CD4-positive, alpha-beta memory T cell (primary cell): ENCODE measurements around the gene PAK4. TPM values are rescaled to one million over a fixed set of nuclear protein-coding genes. Genes with fewer than 3 reads are reported as not detected.

Experiments used
- CTCF ChIA-PET: fragments of 350-600 bp; sonication (Branson Sonifier 250); formaldehyde crosslinking; loops from one replicate; lab custom pipeline; 2021; ENCODE audit warnings: inconsistent platforms; ENCODE audit not compliant: partially characterized antibody; lab: Charles Lee
- POLR2A ChIA-PET: fragments of 350-600 bp; sonication (Branson Sonifier 250); formaldehyde crosslinking; loops from one replicate; lab custom pipeline; 2021; ENCODE audit not compliant: partially characterized antibody; lab: Charles Lee
- DNase-seq, 5 donors: peaks; one replicate each; pipeline versions ENCODE4 v3.0.0 to v3.0.0-alpha.2; 2020 to 2022; ENCODE audit warnings: mixed read lengths in 1 of 5
- H3K27ac ChIP-seq: one replicate; pipeline ENCODE4 v1.7.0; 2013; ENCODE audit warnings: low read depth, low read length
- H3K27me3 ChIP-seq: 2 replicates; pipeline ENCODE4 v1.7.0; 2013; ENCODE audit warnings: mild to moderate bottlenecking, low read length, moderate library complexity; ENCODE audit not compliant: insufficient read depth
- H3K36me3 ChIP-seq: 2 replicates; pipeline ENCODE4 v1.7.0; 2013; ENCODE audit warnings: mild to moderate bottlenecking, low read length, moderate library complexity; ENCODE audit not compliant: insufficient read depth
- H3K4me1 ChIP-seq: 2 replicates; pipeline ENCODE4 v1.7.0; 2013; ENCODE audit warnings: mild to moderate bottlenecking, low read length, moderate library complexity; ENCODE audit not compliant: insufficient read depth
- H3K4me3 ChIP-seq, 2 donors: one replicate each; pipeline ENCODE4 v1.7.0; 2013; ENCODE audit warnings: low read length in 2 of 2, mild to moderate bottlenecking in 1 of 2
- H3K9me3 ChIP-seq, 2 donors: one replicate each; pipeline ENCODE4 v1.7.0; 2013; ENCODE audit warnings: low read length in 2 of 2, control low read depth in 1 of 2; ENCODE audit not compliant: control insufficient read depth in 1 of 2
- H3K27ac Mint-ChIP-seq, 7 donors: one replicate each; pipeline ENCODE4 v1.8.0; 2020 to 2021; ENCODE audit warnings: mixed read lengths in 7 of 7, mild to moderate bottlenecking in 6 of 7, inconsistent platforms in 3 of 7, moderate library complexity in 3 of 7
- H3K27me3 Mint-ChIP-seq, 2 donors: one replicate each; pipeline ENCODE4 v1.8.0; 2020 to 2021; ENCODE audit warnings: mixed read lengths in 2 of 2
- H3K36me3 Mint-ChIP-seq, 2 donors: one replicate each; pipeline ENCODE4 v1.8.0; 2020 to 2021; ENCODE audit warnings: mixed read lengths in 2 of 2, inconsistent platforms in 1 of 2, mild to moderate bottlenecking in 1 of 2
- H3K4me1 Mint-ChIP-seq, 4 donors: one replicate each; pipeline ENCODE4 v1.8.0; 2020 to 2021; ENCODE audit warnings: mixed read lengths in 4 of 4, mild to moderate bottlenecking in 1 of 4
- H3K4me3 Mint-ChIP-seq, 8 donors: one replicate each; pipeline ENCODE4 v1.8.0; 2020 to 2021; ENCODE audit warnings: mixed read lengths in 8 of 8, mild to moderate bottlenecking in 7 of 8, moderate library complexity in 6 of 8, inconsistent platforms in 3 of 8
- H3K9me3 Mint-ChIP-seq, 8 donors: one replicate each; pipeline ENCODE4 v1.8.0; 2020 to 2021; ENCODE audit warnings: mixed read lengths in 8 of 8, mild to moderate bottlenecking in 5 of 8, inconsistent platforms in 3 of 8, moderate library complexity in 1 of 8
- intact Hi-C: fragments of 100-400 bp; cut with micrococcal nuclease; formaldehyde crosslinking; loops from one replicate; pipeline ENCODE4 v1.15.1; 2023
- polyA plus RNA-seq, 2 donors: library from polyadenylated mRNA; unstranded; fragments of 300-500 nt; fragmentation: Illumina TruSeq; gene quantifications; one replicate each; pipeline ENCODE4 v1.2.3, GENCODE V29; 2021
- total RNA-seq, 2 experiments: library from RNA; stranded (reverse); gene quantifications; one replicate each; pipeline ENCODE4 v1.2.3, GENCODE V29; 2021

PAK4 gene
- total and polyA plus RNA-seq, 4 experiments from 2014 or later, result 1.3 to 15.7 (median 8.0) TPM

DNA sequence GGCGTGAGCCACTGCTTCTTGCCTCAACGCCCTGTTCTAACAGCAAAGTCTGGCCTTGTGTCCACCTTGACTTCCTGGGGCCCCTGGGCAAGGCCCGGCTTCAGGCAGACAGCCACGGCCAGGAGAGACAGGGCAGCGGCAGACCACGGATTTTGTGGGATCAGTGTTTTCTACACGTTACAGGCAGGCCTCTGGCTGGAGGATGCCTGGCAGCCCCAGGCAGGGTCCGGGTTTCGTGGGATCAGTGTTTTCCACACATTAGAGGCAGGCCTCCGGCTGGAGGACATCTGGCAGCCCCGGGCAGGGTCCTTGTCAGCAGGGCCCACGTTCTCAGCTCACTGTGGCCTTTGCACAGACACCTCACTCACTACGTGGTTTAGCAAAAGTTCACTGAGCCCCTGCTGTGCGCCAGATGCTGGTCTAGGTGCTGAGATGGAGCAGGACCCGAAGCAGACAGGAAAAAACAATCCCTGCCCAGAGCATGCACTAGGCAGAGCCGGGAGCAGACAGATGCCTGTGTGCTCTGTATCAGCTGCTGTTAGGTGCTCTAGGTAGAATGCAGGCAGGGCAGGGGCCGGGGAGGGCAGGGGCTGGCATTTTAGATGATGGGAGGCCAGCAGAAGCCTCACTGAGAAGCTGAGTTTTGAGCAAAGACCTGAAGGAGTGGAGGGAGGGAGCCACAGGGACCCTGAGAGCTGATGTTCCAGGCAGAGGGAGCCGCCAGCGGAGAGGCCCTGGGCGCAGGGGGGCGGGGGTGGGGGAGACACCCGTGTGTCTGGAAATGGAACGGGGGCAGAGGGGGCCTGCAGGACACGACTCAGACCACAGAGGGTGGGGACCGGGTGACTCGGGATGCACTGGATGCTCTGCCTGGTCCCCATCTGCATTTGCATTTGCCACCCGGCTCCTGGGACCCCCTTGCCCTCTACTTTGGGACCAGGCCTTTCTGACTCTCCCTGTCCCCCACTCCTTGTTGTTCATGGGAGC lies 46.2 kb downstream of the PAK4 start:
- peaks cover 9 to 20% of the 10 kb centered on the region in 2 donors for H3K36me3 Mint-ChIP-seq
- H3K4me3 Mint-ChIP-seq, result no peak overlapping the region
- no peaks in the 10 kb centered on the region for H3K4me1 Mint-ChIP-seq
- no peaks in the 10 kb centered on the region for H3K36me3 ChIP-seq
- no peak overlapping the region for H3K27ac Mint-ChIP-seq
- DNase-seq, result no peak
- H3K4me3 ChIP-seq, result no peak overlapping the region
- intact Hi-C loops, result no loop called here
- no peak overlapping the region for H3K27ac ChIP-seq
- H3K9me3 Mint-ChIP-seq, result no peaks in the 10 kb centered on the region
- H3K9me3 ChIP-seq, result no peaks in the 10 kb centered on the region
- H3K27me3 Mint-ChIP-seq, result no peaks in the 10 kb centered on the region
- ChIA-PET POLR2A (no interaction called here), CTCF (no interaction called here)
- H3K27me3 ChIP-seq, result no peaks in the 10 kb centered on the region
- no peaks in the 10 kb centered on the region for H3K4me1 ChIP-seq

DNA sequence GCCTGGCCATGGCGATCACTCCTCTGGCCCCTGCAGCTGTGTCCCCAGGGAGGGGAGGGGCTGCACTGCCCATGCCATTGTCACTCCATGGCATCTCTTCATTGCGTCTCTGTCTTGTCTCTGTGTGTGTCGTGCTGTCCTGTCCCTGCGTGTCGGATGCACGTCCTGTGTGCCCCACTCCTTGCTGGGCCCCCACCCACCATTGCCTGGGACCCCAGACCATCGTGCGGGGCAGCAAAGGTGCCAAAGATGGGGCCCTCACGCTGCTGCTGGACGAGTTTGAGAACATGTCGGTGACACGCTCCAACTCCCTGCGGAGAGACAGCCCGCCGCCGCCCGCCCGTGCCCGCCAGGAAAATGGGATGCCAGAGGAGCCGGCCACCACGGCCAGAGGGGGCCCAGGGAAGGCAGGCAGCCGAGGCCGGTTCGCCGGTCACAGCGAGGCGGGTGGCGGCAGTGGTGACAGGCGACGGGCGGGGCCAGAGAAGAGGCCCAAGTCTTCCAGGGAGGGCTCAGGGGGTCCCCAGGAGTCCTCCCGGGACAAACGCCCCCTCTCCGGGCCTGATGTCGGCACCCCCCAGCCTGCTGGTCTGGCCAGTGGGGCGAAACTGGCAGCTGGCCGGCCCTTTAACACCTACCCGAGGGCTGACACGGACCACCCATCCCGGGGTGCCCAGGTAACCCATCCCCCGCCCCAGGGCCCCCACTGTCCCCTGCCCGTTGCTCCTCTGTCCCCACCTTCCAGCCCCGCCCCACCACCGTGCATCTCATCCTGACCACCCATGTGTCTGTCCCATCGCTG lies 47.3 kb downstream of the PAK4 start:
- H3K27me3 Mint-ChIP-seq, result no peaks in the 10 kb centered on the region
- peaks cover 9 to 21% of the 10 kb centered on the region in 2 donors for H3K36me3 Mint-ChIP-seq
- no peak overlapping the region for H3K4me3 Mint-ChIP-seq
- no peak overlapping the region for H3K4me3 ChIP-seq
- intact Hi-C loops, result no loop called here
- H3K27ac ChIP-seq, result no peak overlapping the region
- H3K36me3 ChIP-seq, result no peaks in the 10 kb centered on the region
- CTCF ChIA-PET, result no interaction called here
- H3K9me3 ChIP-seq, result no peaks in the 10 kb centered on the region
- DNase-seq, result no peak
- H3K9me3 Mint-ChIP-seq, result no peaks in the 10 kb centered on the region
- H3K4me1 Mint-ChIP-seq, result no peaks in the 10 kb centered on the region
- no peaks in the 10 kb centered on the region for H3K27me3 ChIP-seq
- POLR2A ChIA-PET, result no interaction called here
- H3K4me1 ChIP-seq, result no peaks in the 10 kb centered on the region
- peak overlapping the region in 1 of 7 donors; percentile 72 for H3K27ac Mint-ChIP-seq

- Mint-ChIP-seq H3K27ac (peak overlapping the region in 1 of 7 donors; percentile 72), H3K36me3 (peaks cover 9 to 24% of the 10 kb centered on the region in 2 donors), H3K4me1 (no peaks in the 10 kb centered on the region), H3K4me3 (no peak overlapping the region), H3K27me3 (no peaks in the 10 kb centered on the region), H3K9me3 (no peaks in the 10 kb centered on the region)
- Histone ChIP-seq H3K4me1 (no peaks in the 10 kb centered on the region), H3K4me3 (no peak overlapping the region), H3K9me3 (no peaks in the 10 kb centered on the region), H3K36me3 (no peaks in the 10 kb centered on the region), H3K27me3 (no peaks in the 10 kb centered on the region), H3K27ac (no peak overlapping the region)
- ChIA-PET CTCF (no interaction called here), POLR2A (no interaction called here)
- intact Hi-C loops, result no loop called here
- DNase-seq, result no peak
Measured at GRCh38 chr19:39173502-39173991, 48.0 kb downstream of the PAK4 start.

GRCh38 chr19:39174142-39174541 lies 48.6 kb downstream of the PAK4 start:
- Mint-ChIP-seq H3K36me3 (peaks cover 5 to 22% of the 10 kb centered on the region in 2 donors), H3K4me1 (no peaks in the 10 kb centered on the region), H3K27me3 (no peaks in the 10 kb centered on the region), H3K9me3 (no peaks in the 10 kb centered on the region), H3K27ac (no peak overlapping the region), H3K4me3 (no peak overlapping the region)
- ChIA-PET POLR2A (no interaction called here), CTCF (no interaction called here)
- no peak overlapping the region for H3K27ac ChIP-seq
- no peak for DNase-seq
- H3K4me3 ChIP-seq, result no peak overlapping the region
- H3K36me3 ChIP-seq, result no peaks in the 10 kb centered on the region
- no peaks in the 10 kb centered on the region for H3K4me1 ChIP-seq
- H3K27me3 ChIP-seq, result no peaks in the 10 kb centered on the region
- H3K9me3 ChIP-seq, result no peaks in the 10 kb centered on the region
- intact Hi-C loops, result no loop called here

- no peak for DNase-seq
- no peak overlapping the region for H3K27ac ChIP-seq
- Mint-ChIP-seq H3K36me3 (peaks cover 5 to 21% of the 10 kb centered on the region in 2 donors), H3K9me3 (no peaks in the 10 kb centered on the region), H3K4me1 (no peaks in the 10 kb centered on the region), H3K27ac (no peak overlapping the region), H3K4me3 (no peak overlapping the region), H3K27me3 (no peaks in the 10 kb centered on the region)
- no peaks in the 10 kb centered on the region for H3K4me1 ChIP-seq
- ChIA-PET POLR2A (no interaction called here), CTCF (no interaction called here)
- H3K4me3 ChIP-seq, result no peak overlapping the region
- no peaks in the 10 kb centered on the region for H3K36me3 ChIP-seq
- no peaks in the 10 kb centered on the region for H3K9me3 ChIP-seq
- intact Hi-C loops, result no loop called here
- no peaks in the 10 kb centered on the region for H3K27me3 ChIP-seq
Measured at GRCh38 chr19:39174558-39175544, 49.3 kb downstream of the PAK4 start.

- ChIA-PET POLR2A (no interaction called here), CTCF (no interaction called here)
- Histone ChIP-seq H3K27me3 (no peaks in the 10 kb centered on the region), H3K9me3 (no peaks in the 10 kb centered on the region), H3K36me3 (no peaks in the 10 kb centered on the region), H3K4me1 (no peaks in the 10 kb centered on the region), H3K27ac (no peak overlapping the region), H3K4me3 (no peak overlapping the region)
- intact Hi-C loops, result no loop called here
- Mint-ChIP-seq H3K27me3 (no peaks in the 10 kb centered on the region), H3K27ac (peak overlapping the region in 1 of 7 donors; percentile 67), H3K4me3 (no peak overlapping the region), H3K36me3 (peaks cover 5 to 21% of the 10 kb centered on the region in 2 donors), H3K9me3 (no peaks in the 10 kb centered on the region), H3K4me1 (no peaks in the 10 kb centered on the region)
- no peak for DNase-seq
Measured at GRCh38 chr19:39175564-39175963, 50.0 kb downstream of the PAK4 start.
